IPS DF 4.7 (cell line): Measurements from ENCODE around the gene TBCE.

Experiments
- DNase-seq: peaks from one replicate; pipeline ENCODE4 v3.0.0-alpha.2; 2013; ENCODE audit warnings: low spot score; ENCODE audit errors: extremely low read depth

Gene TBCE

DNA sequence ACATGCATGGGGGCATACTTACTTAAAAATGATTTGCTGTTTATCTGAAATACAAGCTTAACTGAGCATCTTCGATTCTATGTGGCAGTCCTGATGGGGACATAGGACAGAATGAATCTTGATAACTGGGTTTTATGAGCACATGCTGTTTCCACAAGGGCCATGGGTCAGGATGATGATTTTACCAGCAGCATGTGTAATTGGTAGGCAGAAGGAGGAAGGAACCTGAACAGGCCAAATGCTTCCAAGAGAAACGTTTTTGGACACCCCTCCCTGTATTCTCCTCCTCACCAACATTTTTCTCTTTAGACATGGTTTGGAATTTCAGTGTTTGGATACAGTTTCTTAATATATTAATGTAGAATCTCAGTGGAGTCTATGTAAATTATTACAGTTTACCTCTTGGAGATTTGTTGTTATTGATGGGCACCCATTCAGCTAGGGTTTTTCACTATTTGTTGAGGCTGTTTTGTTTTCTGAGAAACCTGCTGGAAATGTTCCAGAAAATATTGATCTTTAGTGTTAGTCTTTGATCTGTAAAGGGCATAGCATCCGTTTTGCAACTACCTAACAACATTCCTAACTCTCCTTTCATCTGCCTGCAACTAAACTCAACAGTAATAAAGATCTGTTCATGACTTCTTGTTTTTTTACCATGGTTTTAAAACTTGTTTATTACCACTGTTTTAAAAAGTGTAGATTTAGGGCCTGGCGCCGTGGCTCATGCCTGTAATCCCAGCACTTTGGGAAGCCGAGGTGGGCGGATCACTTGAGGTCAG lies 42.0 kb downstream of the TBCE start:
- DNase-seq = no peak

GRCh38 chr1:235410467-235410866 lies 43.2 kb downstream of the TBCE start:
- DNase-seq = no peak

DNA sequence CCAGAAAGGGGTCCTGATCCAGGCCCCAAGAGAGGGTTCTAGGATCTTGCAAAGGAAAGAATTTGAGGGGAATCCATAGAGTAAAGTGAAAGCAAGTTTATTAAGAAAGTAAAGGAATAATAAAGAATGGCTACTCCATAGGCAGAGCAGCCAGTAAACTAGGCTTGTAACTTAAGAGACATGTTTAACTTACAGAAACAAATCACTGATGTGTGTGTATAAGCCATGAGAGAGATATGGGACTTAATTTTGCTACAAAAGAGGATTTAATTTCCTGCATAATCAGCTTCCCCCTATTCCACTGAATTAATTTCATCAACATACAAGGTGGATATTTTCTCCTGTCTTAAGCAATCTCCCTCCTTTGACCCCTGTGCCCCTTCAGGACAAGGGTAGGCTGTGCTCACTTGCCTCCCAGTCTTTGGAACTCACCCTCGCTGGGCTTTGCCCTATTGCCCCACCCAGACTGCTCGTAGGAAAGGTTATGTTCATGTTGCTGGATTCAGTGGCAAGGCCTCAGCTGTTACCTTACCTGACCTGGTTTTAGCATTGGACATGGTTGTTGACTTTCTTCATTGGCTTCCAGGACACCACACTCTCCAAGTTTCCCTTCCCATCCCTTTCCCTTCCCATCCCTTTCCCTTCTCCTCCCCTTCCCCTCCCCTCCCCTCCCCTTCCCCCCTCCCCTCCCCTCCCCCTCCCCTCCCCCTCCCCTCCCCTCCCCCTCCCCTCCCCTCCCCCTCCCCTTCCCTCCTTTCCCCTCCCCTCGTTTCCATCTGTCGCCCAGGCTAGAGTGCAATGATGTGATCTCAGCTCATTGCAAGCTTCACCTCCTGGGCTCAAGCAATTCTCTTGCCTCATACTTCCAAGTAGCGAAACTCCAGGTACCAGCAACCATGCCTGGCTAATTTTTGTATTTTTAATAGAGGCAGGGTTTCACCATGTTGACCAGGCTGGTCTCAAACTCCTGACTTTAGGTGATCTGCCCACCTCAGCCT lies 44.6 kb downstream of the TBCE start:
- DNase-seq = no peak

DNA sequence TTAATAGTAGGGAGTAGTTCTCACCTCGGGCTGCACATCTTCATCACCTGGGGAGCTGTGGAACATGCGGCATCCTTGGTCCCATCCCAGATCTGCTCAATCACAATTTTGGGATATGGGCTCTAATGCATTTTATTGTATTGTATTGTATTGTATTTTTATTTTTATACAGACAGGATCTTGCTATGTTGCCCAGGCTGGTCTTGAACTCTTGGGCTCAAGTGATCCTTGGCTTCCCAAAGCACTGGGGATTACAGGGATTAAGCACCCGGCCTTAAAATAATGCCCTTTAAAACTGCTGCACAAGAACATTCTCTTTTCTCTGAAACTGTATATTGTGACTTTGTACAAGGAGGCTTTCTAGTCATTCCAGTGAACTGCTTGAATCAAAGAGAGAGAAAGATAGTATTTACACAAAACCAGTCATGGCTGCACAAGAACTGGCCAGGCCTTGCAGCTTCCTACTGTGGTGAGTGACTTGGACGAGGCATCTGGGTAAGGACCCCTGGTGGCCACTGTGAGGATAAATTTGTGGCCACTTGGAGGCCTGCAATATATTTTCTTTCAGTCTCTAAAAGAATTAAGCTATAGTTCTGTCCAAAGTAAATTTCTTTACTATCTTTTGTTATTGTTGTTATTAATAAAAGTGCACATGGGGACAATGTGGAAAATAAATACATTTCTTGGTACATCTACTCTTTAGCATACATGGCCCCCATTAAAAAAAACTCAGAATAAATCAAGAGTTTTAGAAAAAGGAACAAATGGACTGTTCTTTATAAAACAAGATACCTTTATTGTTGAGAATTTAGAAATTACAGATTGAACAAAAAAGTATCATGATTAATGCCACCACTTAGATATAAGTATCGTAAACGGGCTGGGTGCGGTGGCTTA lies 48.0 kb downstream of the TBCE start:
- DNase-seq = no peak

DNA sequence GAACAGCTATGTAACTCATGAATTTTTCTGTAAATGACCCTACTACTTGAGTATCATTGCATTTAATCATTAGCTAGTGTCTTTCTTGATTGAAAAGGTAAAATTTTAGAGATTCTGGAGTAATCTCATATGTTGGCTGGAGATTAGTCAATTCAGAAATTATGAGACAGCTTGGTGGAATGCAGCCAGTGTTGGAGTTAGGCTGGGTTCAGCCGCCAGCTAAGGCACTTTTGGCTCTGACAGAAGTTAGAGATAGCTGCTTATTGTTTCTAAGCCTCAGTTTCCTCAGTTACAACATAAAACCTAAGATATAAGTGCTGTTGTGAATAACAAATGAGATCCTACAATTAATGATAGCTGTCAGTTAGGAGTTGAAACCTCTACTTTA lies 49.4 kb downstream of the TBCE start:
- DNase-seq = no peak

DNA sequence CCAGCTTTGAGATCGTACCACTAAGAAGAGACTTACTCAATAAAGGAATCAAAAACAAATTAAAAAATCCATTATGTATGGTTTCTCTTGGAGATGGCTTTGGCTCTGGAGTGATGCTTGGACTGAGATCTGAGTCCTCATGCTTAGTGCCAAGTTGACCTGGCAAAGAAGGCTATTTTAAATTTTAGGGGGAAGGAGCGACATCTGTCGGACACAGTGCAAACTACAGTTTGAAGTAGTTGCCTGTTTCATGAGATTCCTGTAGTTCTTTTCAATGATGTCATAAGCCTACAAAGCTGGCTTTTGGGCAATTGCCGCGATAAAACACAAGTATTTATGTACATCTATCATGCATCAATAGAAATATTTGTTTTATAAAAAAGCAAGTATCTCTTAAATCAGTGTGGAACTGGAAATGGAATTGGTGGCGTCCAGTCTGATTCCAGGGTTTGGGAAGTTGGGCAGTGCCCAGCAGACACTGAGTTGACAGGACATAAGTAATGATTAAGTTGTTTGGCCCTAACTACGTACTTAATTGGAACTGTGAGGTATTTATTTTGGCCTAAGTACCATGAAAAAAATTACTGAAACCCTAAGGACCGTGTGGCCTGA lies 50.0 kb downstream of the TBCE start:
- DNase-seq = no peak

DNA sequence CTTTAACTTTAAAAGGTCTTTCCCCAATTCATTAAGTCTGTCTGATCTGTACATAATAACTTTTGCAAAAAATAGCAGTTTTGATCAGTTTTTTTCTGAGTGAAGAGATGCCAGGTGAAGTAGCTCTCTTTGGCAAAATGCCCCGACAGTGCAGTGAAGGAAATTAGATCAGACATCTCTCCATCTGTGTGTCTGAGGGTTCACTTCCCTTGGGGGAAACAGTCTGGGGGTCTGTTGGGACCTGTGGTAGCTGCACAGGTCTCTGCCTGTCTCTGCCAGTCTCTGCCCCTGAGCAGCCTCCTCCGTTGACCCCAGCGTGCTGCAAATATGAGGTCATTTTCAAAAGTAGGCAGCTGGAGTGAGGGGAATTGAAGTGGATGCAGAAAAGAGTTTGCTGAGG lies 54.5 kb downstream of the TBCE start:
- DNase-seq = no peak

DNA sequence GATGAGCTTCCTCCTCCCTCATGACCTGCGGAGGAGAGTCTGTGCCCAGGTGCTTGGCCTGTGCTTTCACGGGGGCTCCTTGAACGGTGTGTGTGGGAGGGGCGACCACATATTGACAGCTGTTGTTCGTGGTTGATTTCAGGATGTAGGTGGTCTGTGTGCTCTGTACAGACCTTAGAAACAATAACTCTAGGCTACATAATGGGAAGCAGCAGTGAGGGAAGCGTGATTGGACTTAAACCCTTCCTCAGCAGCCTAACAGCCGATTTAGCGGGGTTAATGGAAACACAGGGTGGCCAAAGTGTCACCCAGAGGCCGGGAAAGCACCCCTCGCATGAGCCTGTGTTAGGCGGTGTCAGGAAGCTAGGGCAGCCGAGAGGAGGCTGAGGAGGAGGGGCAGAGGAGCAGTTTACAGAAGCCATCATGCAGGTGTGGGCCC lies 56.0 kb downstream of the TBCE start:
- no peak for DNase-seq

- DNase-seq = no peak
Observed at GRCh38 chr1:235424092-235424491, 56.9 kb downstream of the TBCE start.

GRCh38 chr1:235425357-235425756 lies 58.1 kb downstream of the TBCE start:
- no peak for DNase-seq

GRCh38 chr1:235426143-235426542 lies 58.9 kb downstream of the TBCE start:
- no peak for DNase-seq

GRCh38 chr1:235426680-235427079 lies 59.5 kb downstream of the TBCE start:
- DNase-seq = no peak

GRCh38 chr1:235427447-235427846 lies 60.2 kb downstream of the TBCE start:
- DNase-seq = no peak

DNA sequence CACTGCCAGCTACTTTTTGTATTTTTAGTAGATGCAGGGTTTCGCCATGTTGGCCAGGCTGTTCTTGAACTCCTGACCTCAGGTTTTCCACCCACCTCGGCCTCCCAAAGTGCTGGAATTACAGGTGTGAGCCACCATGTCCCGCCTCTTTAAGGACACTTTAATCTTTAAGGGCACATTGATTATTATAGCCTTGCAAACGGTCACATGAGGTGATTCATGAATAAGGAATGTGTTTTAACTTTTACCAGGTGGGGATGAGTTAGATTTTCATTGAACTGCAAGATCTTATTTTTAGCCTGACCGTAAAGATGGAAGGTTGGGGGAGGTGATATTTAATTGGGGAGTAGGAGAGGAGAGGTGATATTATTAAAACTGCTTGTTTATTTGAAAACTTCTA lies 61.9 kb downstream of the TBCE start:
- DNase-seq = no peak

DNA sequence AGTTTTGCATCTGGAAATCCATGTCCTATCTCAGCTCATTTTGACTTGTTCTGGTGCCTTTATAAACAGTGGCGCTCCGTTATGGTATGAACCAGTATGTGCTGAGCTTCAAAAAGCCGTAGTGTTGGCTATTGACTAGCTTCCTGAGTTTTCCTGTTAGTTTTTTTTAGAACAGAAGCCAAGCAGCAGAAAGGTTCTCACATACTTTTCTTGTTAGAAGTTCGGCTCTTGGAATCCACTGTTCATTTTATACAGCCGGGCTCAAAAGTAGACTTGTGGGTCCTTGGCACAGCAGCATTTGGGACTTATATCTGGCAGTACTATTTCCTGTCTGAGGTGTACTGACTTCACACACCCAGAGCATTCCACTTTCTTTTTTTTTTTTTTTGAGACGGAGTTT lies 63.8 kb downstream of the TBCE start:
- no peak for DNase-seq

DNA sequence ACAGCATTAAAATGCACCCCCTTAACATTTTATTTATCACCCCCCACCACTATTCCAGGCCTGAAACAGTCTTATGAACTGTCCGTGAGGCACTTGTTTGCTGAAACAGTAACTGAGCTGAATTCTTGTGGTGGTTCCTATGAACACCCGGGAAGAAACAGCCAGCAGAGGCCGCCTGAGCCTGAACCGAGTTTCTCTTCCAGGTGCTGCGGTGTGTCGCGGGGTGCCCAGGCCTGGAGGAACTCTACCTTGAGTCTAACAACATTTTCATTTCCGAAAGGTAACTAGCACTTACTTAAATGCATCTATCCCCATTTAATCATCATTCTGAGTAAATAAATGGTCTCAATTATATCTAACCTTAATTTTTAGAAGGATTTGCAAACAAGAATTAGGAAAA lies 66.8 kb downstream of the TBCE start:
- no peak for DNase-seq

DNA sequence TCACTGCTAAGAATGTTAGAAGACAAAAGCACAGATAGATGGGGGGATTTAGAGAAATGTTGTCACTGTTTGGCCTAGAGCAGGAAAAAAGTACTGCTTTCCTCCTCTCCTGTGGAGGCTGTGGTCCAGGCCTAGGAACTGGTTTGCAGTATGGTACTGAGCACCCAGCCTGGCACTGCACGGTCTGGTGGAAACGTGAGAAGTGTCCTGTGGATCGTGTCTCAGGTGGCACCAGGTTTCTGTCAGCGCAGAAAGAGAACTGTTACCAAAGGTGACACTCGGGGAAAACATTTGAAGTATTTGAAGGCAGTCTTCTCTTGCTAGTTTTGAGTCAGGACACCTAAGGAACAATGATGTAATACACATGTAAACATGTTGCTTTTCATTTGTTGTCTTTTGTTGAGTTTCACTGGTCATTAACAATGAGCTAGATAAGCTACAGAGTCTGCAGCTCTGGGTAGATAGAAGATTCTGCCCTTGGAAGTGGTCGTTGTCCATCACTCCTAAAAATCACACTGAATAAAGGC lies 74.0 kb downstream of the TBCE start:
- no peak for DNase-seq

- no peak for DNase-seq
Observed at GRCh38 chr1:235442788-235443429, 75.7 kb downstream of the TBCE start.

DNA sequence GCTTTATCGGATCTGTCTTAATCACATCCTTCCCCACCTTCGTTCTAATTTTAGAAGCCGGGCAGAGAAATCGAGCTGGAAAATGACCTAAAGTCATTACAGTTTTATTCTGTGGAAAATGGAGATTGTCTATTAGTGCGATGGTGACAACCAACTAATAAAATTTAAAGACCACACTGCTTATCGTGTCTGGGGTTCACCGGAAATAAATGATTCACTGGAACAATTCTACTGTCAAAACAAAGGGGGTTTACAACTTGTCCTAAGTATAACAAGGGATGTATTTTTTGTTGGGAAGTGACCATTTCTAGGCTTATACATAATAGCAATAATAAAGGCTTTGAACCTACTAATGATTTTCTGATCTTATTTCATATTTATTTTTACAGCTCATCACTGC lies 81.4 kb downstream of the TBCE start:
- no peak for DNase-seq

- DNase-seq = no peak
Observed at GRCh38 chr1:235450433-235450832, 83.2 kb downstream of the TBCE start.
